Measurements from ENCODE around the gene MED1. TPM values are rescaled to one million over a fixed set of nuclear protein-coding genes. Genes with fewer than 3 reads are reported as not detected.
A peak's percentile ranks its signal among the peaks of the same experiment; 100 is the strongest.

MED1 gene
- total RNA-seq, 8 experiments from 2014 or later, result 20.1 to 54.8 (median 28.2) TPM

GRCh38 chr17:39404542-39405378 is 46.3 kb downstream of the MED1 start:
- Histone ChIP-seq H3K4me1 (replicated peaks in 1 of 2) (peaks cover 5 to 7% of the 10 kb centered on the region in 2 donors), H3K27ac (no peak overlapping the region), H3K4me3 (no peak overlapping the region)
- 0 to 100% (median 83%) methylated on average over 1 to 4 of the region's 6 CpGs; no CpG with 5 or more reads in 1 of the 10 experiments for WGBS, 10 experiments
- in situ Hi-C loops (cut with MboI; ENCODE audit: low pct_unique_long_range_greater_than_20kb in 2 of 9, low sequenced_read_pairs in 9 of 9, unreplicated experiment in 9 of 9), result no loop called here
- peak in 2 of 8 experiments; percentile 1 to 2 for ATAC-seq (replicated peaks in 6 of 8)

GRCh38 chr17:39402890-39403605 is 48.0 kb downstream of the MED1 start:
- ATAC-seq (replicated peaks in 6 of 8), result no peak
- H3K4me3 ChIP-seq, result peak overlapping the region in 2 of 5 donors; percentile 80 to 85
- H3K27ac ChIP-seq, result no peak overlapping the region
- peaks cover 6 to 8% of the 10 kb centered on the region in 2 donors for H3K4me1 ChIP-seq (replicated peaks in 1 of 2)
- in situ Hi-C loops (cut with MboI; ENCODE audit: low pct_unique_long_range_greater_than_20kb in 2 of 9, low sequenced_read_pairs in 9 of 9, unreplicated experiment in 9 of 9), result no loop called here
- WGBS, 10 experiments, result 37 to 98% (median 75%) methylated on average over 2 to 11 of the region's 22 CpGs

- Histone ChIP-seq H3K4me3 (peak overlapping the region; percentile 76 to 95 (median 85)), H3K27ac (peak overlapping the region; percentile 72 to 79), H3K4me1 (replicated peaks in 1 of 2) (peaks cover 6 to 8% of the 10 kb centered on the region in 2 donors)
- 0% methylated on average over 1 to 15 of the region's 53 CpGs; no CpG with 5 or more reads in 3 of the 10 experiments for WGBS, 10 experiments
- peak; percentile 54 to 80 (median 74) for ATAC-seq (replicated peaks in 6 of 8)
- in situ Hi-C loops (cut with MboI; ENCODE audit: low pct_unique_long_range_greater_than_20kb in 2 of 9, low sequenced_read_pairs in 9 of 9, unreplicated experiment in 9 of 9), result no loop called here
Observed at GRCh38 chr17:39402244-39402889, 48.7 kb downstream of the MED1 start.

GRCh38 chr17:39401412-39402243 is 49.4 kb downstream of the MED1 start, which contains the start of gene FBXL20:
Gene FBXL20 (minus strand): TSS chr17:39401626. CDS start chr17:39401402, 224 bp downstream.
- Histone ChIP-seq H3K4me3 (peak within 1 kb of the TSS; percentile 76 to 95 (median 85)), H3K4me1 (replicated peaks in 1 of 2) (peaks cover 6 to 8% of the 10 kb centered on the region in 2 donors), H3K27ac (peak within 1 kb of the TSS; percentile 79 to 84)
- 0% methylated on average over 4 of the region's 86 CpGs; no CpG with 5 or more reads in 9 of the 10 experiments for WGBS, 10 experiments
- in situ Hi-C loops (cut with MboI; ENCODE audit: low pct_unique_long_range_greater_than_20kb in 2 of 9, low sequenced_read_pairs in 9 of 9, unreplicated experiment in 9 of 9), result no loop called here
- ATAC-seq (replicated peaks in 6 of 8), result peak; percentile 72 to 84 (median 83)

- Histone ChIP-seq H3K4me1 (replicated peaks in 1 of 2) (peaks cover 6 to 8% of the 10 kb centered on the region in 2 donors), H3K4me3 (peak overlapping the region; percentile 76 to 95 (median 85)), H3K27ac (peak overlapping the region; percentile 79 to 84)
- ATAC-seq (replicated peaks in 6 of 8), result peak in 3 of 8 experiments; percentile 4 to 8 (median 4)
- 0 to 18% (median 3%) methylated on average over 4 to 13 of the region's 46 CpGs; no CpG with 5 or more reads in 2 of the 10 experiments for WGBS, 10 experiments
- in situ Hi-C loops (cut with MboI; ENCODE audit: low pct_unique_long_range_greater_than_20kb in 2 of 9, low sequenced_read_pairs in 9 of 9, unreplicated experiment in 9 of 9), result no loop called here
Observed at GRCh38 chr17:39400547-39401411, 50.3 kb downstream of the MED1 start.

- peaks cover 6 to 8% of the 10 kb centered on the region in 2 donors for H3K4me1 ChIP-seq (replicated peaks in 1 of 2)
- 13 to 93% (median 67%) methylated on average over 1 to 4 of the region's 4 CpGs; no CpG with 5 or more reads in 1 of the 10 experiments for WGBS, 10 experiments
- in situ Hi-C loops (cut with MboI; ENCODE audit: low pct_unique_long_range_greater_than_20kb in 2 of 9, low sequenced_read_pairs in 9 of 9, unreplicated experiment in 9 of 9), result no loop called here
- no peak for ATAC-seq (replicated peaks in 6 of 8)
- H3K4me3 ChIP-seq, result peak overlapping the region in 1 of 5 donors; percentile 10
- H3K27ac ChIP-seq, result no peak overlapping the region
Observed at GRCh38 chr17:39399791-39400190, 51.3 kb downstream of the MED1 start.

GRCh38 chr17:39393736-39394135 is 57.3 kb downstream of the MED1 start:
- 30 to 100% (median 100%) methylated on average over 1 to 2 of the region's 2 CpGs; no CpG with 5 or more reads in 2 of the 10 experiments for WGBS, 10 experiments
- Histone ChIP-seq H3K27ac (no peak overlapping the region), H3K4me1 (replicated peaks in 1 of 2) (no peaks in the 10 kb centered on the region), H3K4me3 (no peak overlapping the region)
- ATAC-seq (replicated peaks in 6 of 8), result no peak
- in situ Hi-C loops (cut with MboI; ENCODE audit: low pct_unique_long_range_greater_than_20kb in 2 of 9, low sequenced_read_pairs in 9 of 9, unreplicated experiment in 9 of 9), result no loop called here

- no peak overlapping the region for H3K27ac ChIP-seq
- H3K4me1 ChIP-seq (replicated peaks in 1 of 2), result no peaks in the 10 kb centered on the region
- in situ Hi-C loops (cut with MboI; ENCODE audit: low pct_unique_long_range_greater_than_20kb in 2 of 9, low sequenced_read_pairs in 9 of 9, unreplicated experiment in 9 of 9), result no loop called here
- ATAC-seq (replicated peaks in 6 of 8), result no peak
- H3K4me3 ChIP-seq, result no peak overlapping the region
- WGBS, 10 experiments, result 76 to 100% (median 89%) methylated on average over 3 to 5 of the region's 5 CpGs; no CpG with 5 or more reads in 1 of the 10 experiments
Observed at GRCh38 chr17:39391448-39391847, 59.6 kb downstream of the MED1 start.

- H3K27ac ChIP-seq, result no peak overlapping the region
- no peak overlapping the region for H3K4me3 ChIP-seq
- no peak for ATAC-seq (replicated peaks in 6 of 8)
- WGBS, 10 experiments, result 80 to 100% (median 100%) methylated on average over 1 to 6 of the region's 6 CpGs; no CpG with 5 or more reads in 3 of the 10 experiments
- H3K4me1 ChIP-seq (replicated peaks in 1 of 2), result no peaks in the 10 kb centered on the region
- in situ Hi-C loops (cut with MboI; ENCODE audit: low pct_unique_long_range_greater_than_20kb in 2 of 9, low sequenced_read_pairs in 9 of 9, unreplicated experiment in 9 of 9), result no loop called here
Observed at GRCh38 chr17:39385040-39385439, 66.0 kb downstream of the MED1 start.

GRCh38 chr17:39380144-39380543 is 70.9 kb downstream of the MED1 start:
- in situ Hi-C loops (cut with MboI; ENCODE audit: low pct_unique_long_range_greater_than_20kb in 2 of 9, low sequenced_read_pairs in 9 of 9, unreplicated experiment in 9 of 9), result no loop called here
- WGBS, 10 experiments, result 71 to 100% (median 84%) methylated on average over 1 to 2 of the region's 2 CpGs; no CpG with 5 or more reads in 2 of the 10 experiments
- ATAC-seq (replicated peaks in 6 of 8), result no peak

GRCh38 chr17:39376434-39376833 is 74.6 kb downstream of the MED1 start:
- Histone ChIP-seq H3K27ac (no peak overlapping the region), H3K4me3 (no peak overlapping the region), H3K4me1 (replicated peaks in 1 of 2) (no peaks in the 10 kb centered on the region)
- in situ Hi-C loops (cut with MboI; ENCODE audit: low pct_unique_long_range_greater_than_20kb in 2 of 9, low sequenced_read_pairs in 9 of 9, unreplicated experiment in 9 of 9), result no loop called here
- WGBS, 10 experiments, result 0 to 100% (median 88%) methylated on average over 1 to 2 of the region's 2 CpGs; no CpG with 5 or more reads in 3 of the 10 experiments
- ATAC-seq (replicated peaks in 6 of 8), result no peak

More at GRCh38 chr17:39380144-39380543, 70.9 kb downstream of the MED1 start:
- H3K4me1 ChIP-seq (replicated peaks in 1 of 2), result no peaks in the 10 kb centered on the region
- H3K27ac ChIP-seq, result no peak overlapping the region
- no peak overlapping the region for H3K4me3 ChIP-seq

Data from motor neuron (in vitro differentiated cells).